Immature natural killer cell (primary cell): Measurements from ENCODE around the gene PDCD1LG2. TPM values are rescaled to one million over a fixed set of nuclear protein-coding genes. Genes with fewer than 3 reads are reported as not detected.

Source experiments
- DNase-seq, 3 donors: peaks; one replicate each; pipeline ENCODE4 v3.0.0; 2022; ENCODE audit warnings: mixed read lengths in 1 of 3
- H3K27ac Mint-ChIP-seq, 6 donors: one replicate each; pipeline ENCODE4 v1.8.0; 2020; ENCODE audit warnings: mixed read lengths in 6 of 6, mild to moderate bottlenecking in 5 of 6, inconsistent platforms in 4 of 6, moderate library complexity in 3 of 6
- H3K27me3 Mint-ChIP-seq, 3 donors: one replicate each; pipeline ENCODE4 v1.8.0; 2020 to 2021; ENCODE audit warnings: low read depth in 3 of 3, mild to moderate bottlenecking in 3 of 3, mixed read lengths in 3 of 3, moderate library complexity in 3 of 3, inconsistent platforms in 1 of 3
- H3K36me3 Mint-ChIP-seq, 3 donors: one replicate each; pipeline ENCODE4 v1.8.0; 2020; ENCODE audit warnings: mixed read lengths in 3 of 3, inconsistent platforms in 2 of 3, mild to moderate bottlenecking in 2 of 3
- H3K4me1 Mint-ChIP-seq, 2 donors: one replicate each; pipeline ENCODE4 v1.8.0; 2020; ENCODE audit warnings: inconsistent platforms in 2 of 2, mild to moderate bottlenecking in 2 of 2, mixed read lengths in 2 of 2, moderate library complexity in 1 of 2
- H3K4me3 Mint-ChIP-seq, 5 donors: one replicate each; pipeline ENCODE4 v1.8.0; 2020; ENCODE audit warnings: mild to moderate bottlenecking in 5 of 5, mixed read lengths in 5 of 5, inconsistent platforms in 3 of 5, moderate library complexity in 3 of 5
- H3K9me3 Mint-ChIP-seq, 6 donors: one replicate each; pipeline ENCODE4 v1.8.0; 2020; ENCODE audit warnings: mild to moderate bottlenecking in 6 of 6, mixed read lengths in 6 of 6, inconsistent platforms in 4 of 6, moderate library complexity in 3 of 6
- polyA plus RNA-seq, 3 donors: library from polyadenylated mRNA; unstranded; fragments of 300-500 nt; fragmentation: Illumina TruSeq; gene quantifications; one replicate each; pipeline ENCODE4 v1.2.3, GENCODE V29; 2021

The PDCD1LG2 gene
- polyA plus RNA-seq, 3 donors from 2014 or later = 0.09 to 0.10 TPM; not detected in 1

- Mint-ChIP-seq H3K36me3 (peaks cover 0 to 4% (median 0%) of the 10 kb centered on the region in 3 donors), H3K9me3 (no peaks in the 10 kb centered on the region), H3K4me1 (peaks cover 10 to 12% of the 10 kb centered on the region in 2 donors), H3K27ac (peak overlapping the region in 4 of 6 donors; percentile 19 to 76 (median 52)), H3K27me3 (peaks cover 0 to 2% (median 1%) of the 10 kb centered on the region in 3 donors), H3K4me3 (peak overlapping the region; percentile 67 to 81 (median 71))
- no peak for DNase-seq
These were observed 98.2 kb downstream of the PDCD1LG2 start for GRCh38 chr9:5608298-5609225.

DNA sequence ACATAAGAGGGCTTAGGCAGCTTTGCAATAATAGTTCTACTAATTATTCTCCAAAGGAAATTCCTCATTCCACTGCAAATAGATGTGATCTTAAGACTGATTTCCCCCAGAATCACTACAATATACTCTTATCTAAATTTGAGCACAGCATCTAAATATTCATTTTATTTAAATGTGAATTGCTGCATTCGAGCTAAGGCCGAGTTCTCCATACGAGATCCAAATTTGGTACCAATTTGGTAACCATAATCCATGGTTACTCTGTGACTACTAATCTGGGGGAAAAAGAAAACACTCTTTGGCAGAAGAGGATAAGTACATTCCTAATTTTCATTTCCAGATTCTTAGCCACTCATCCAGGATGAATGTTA, 98.9 kb downstream of the PDCD1LG2 start:
- H3K9me3 Mint-ChIP-seq = no peaks in the 10 kb centered on the region
- H3K36me3 Mint-ChIP-seq = peaks cover 0 to 4% (median 0%) of the 10 kb centered on the region in 3 donors
- H3K4me3 Mint-ChIP-seq = peak overlapping the region; percentile 67 to 81 (median 71)

GRCh38 chr9:5610491-5610890, 100.2 kb downstream of the PDCD1LG2 start:
- no peak overlapping the region for H3K4me3 Mint-ChIP-seq
- peaks cover 10 to 12% of the 10 kb centered on the region in 2 donors for H3K4me1 Mint-ChIP-seq
- H3K36me3 Mint-ChIP-seq = no peaks in the 10 kb centered on the region

More for the DNA sequence above, 98.9 kb downstream of the PDCD1LG2 start:
- Mint-ChIP-seq H3K27ac (peak overlapping the region in 3 of 6 donors; percentile 19 to 76 (median 36)), H3K27me3 (peaks cover 0 to 2% (median 1%) of the 10 kb centered on the region in 3 donors), H3K4me1 (peaks cover 10 to 12% of the 10 kb centered on the region in 2 donors)
- DNase-seq = no peak

GRCh38 chr9:5611321-5612184, 101.2 kb downstream of the PDCD1LG2 start:
- peaks cover 0 to 2% (median 1%) of the 10 kb centered on the region in 3 donors for H3K27me3 Mint-ChIP-seq
- H3K9me3 Mint-ChIP-seq = no peaks in the 10 kb centered on the region
- H3K36me3 Mint-ChIP-seq = no peaks in the 10 kb centered on the region
- H3K4me3 Mint-ChIP-seq = no peak overlapping the region
- DNase-seq = no peak
- peaks cover 10 to 12% of the 10 kb centered on the region in 2 donors for H3K4me1 Mint-ChIP-seq
- peak overlapping the region in 1 of 6 donors; percentile 49 for H3K27ac Mint-ChIP-seq

More at GRCh38 chr9:5610491-5610890, 100.2 kb downstream of the PDCD1LG2 start:
- DNase-seq = no peak
- H3K27me3 Mint-ChIP-seq = peaks cover 0 to 2% (median 1%) of the 10 kb centered on the region in 3 donors
- no peaks in the 10 kb centered on the region for H3K9me3 Mint-ChIP-seq
- H3K27ac Mint-ChIP-seq = no peak overlapping the region

GRCh38 chr9:5612185-5612530, 101.8 kb downstream of the PDCD1LG2 start:
- no peak for DNase-seq
- H3K4me3 Mint-ChIP-seq = no peak overlapping the region
- H3K36me3 Mint-ChIP-seq = no peaks in the 10 kb centered on the region
- H3K27ac Mint-ChIP-seq = no peak overlapping the region
- peaks cover 0 to 2% (median under 1%) of the 10 kb centered on the region in 3 donors for H3K27me3 Mint-ChIP-seq
- peaks cover 10 to 12% of the 10 kb centered on the region in 2 donors for H3K4me1 Mint-ChIP-seq
- no peaks in the 10 kb centered on the region for H3K9me3 Mint-ChIP-seq

GRCh38 chr9:5614192-5614591, 103.9 kb downstream of the PDCD1LG2 start:
- Mint-ChIP-seq H3K27me3 (peaks cover 0 to 2% (median 0%) of the 10 kb centered on the region in 3 donors), H3K4me3 (no peak overlapping the region), H3K4me1 (peaks cover 5 to 11% of the 10 kb centered on the region in 2 donors), H3K36me3 (peaks cover 0 to 3% (median 0%) of the 10 kb centered on the region in 3 donors), H3K27ac (no peak overlapping the region), H3K9me3 (no peaks in the 10 kb centered on the region)
- no peak for DNase-seq

GRCh38 chr9:5614985-5615384, 104.7 kb downstream of the PDCD1LG2 start:
- no peak overlapping the region for H3K4me3 Mint-ChIP-seq
- H3K9me3 Mint-ChIP-seq = no peaks in the 10 kb centered on the region
- peaks cover 5 to 9% of the 10 kb centered on the region in 2 donors for H3K4me1 Mint-ChIP-seq
- peaks cover 0 to 3% (median 0%) of the 10 kb centered on the region in 3 donors for H3K36me3 Mint-ChIP-seq
- peaks cover 0 to 2% (median 0%) of the 10 kb centered on the region in 3 donors for H3K27me3 Mint-ChIP-seq
- no peak for DNase-seq
- no peak overlapping the region for H3K27ac Mint-ChIP-seq

- no peak for DNase-seq
- Mint-ChIP-seq H3K27ac (peak overlapping the region in 1 of 6 donors; percentile 51), H3K27me3 (peaks cover 0 to 2% (median 0%) of the 10 kb centered on the region in 3 donors), H3K9me3 (no peaks in the 10 kb centered on the region), H3K36me3 (peaks cover 0 to 3% (median 0%) of the 10 kb centered on the region in 3 donors), H3K4me3 (no peak overlapping the region), H3K4me1 (peaks cover 5 to 9% of the 10 kb centered on the region in 2 donors)
These were observed 107.4 kb downstream of the PDCD1LG2 start for GRCh38 chr9:5617749-5618148.

GRCh38 chr9:5620494-5620893, 110.2 kb downstream of the PDCD1LG2 start:
- H3K27me3 Mint-ChIP-seq = no peaks in the 10 kb centered on the region
- no peaks in the 10 kb centered on the region for H3K9me3 Mint-ChIP-seq
- H3K4me3 Mint-ChIP-seq = no peak overlapping the region
- peaks cover 0 to 3% (median 0%) of the 10 kb centered on the region in 3 donors for H3K36me3 Mint-ChIP-seq
- H3K27ac Mint-ChIP-seq = no peak overlapping the region
- DNase-seq = no peak
- H3K4me1 Mint-ChIP-seq = peaks cover 10 to 15% of the 10 kb centered on the region in 2 donors

Other genes with a start within 250 kb of the PDCD1LG2 start
- gene RLN2, start 205.8 kb upstream of the PDCD1LG2 start, polyA plus RNA-seq = 1 to 10 TPM; 1.3 to 6.9 (median 5.5) TPM
- gene RLN1, start 170.7 kb upstream of the PDCD1LG2 start, polyA plus RNA-seq = 1 to 10 TPM; 1.0 to 4.1 (median 2.5) TPM
- 10 to 100 TPM; 45.4 to 59.6 (median 57.0) TPM for gene PLGRKT, start 72.6 kb upstream of the PDCD1LG2 start, polyA plus RNA-seq
- 1 to 10 TPM; 1.5 to 3.1 (median 2.4) TPM for gene CD274, start 60.0 kb upstream of the PDCD1LG2 start, polyA plus RNA-seq
- 1 to 10 TPM; 4.9 to 6.3 (median 5.2) TPM for gene RIC1, start 118.6 kb downstream of the PDCD1LG2 start, polyA plus RNA-seq